H1 (cell line): ENCODE data around the gene DOCK11.

Experiments used
- CEBPB ChIP-seq: IDR thresholded peaks from 2 replicates; pipeline ENCODE4 v1.6.1; 2012; ENCODE audit warnings: low read depth, low read length
- CHD2 ChIP-seq: IDR thresholded peaks from 2 replicates; pipeline ENCODE4 v1.6.1; 2012; ENCODE audit warnings: low read length, improper control_type of control experiment
- CTCF ChIP-seq, 3 experiments: IDR thresholded peaks; 1 replicate in 2 of 3; 2 replicates in 1 of 3; pipeline versions ENCODE4 v1.5.1 to v1.6.1; 2011; ENCODE audit warnings: low read length in 3 of 3, mild to moderate bottlenecking in 3 of 3, inconsistent platforms in 2 of 3, low read depth in 1 of 3, moderate library complexity in 1 of 3; ENCODE audit not compliant: insufficient read depth in 1 of 3; ENCODE audit errors: control extremely low read depth in 1 of 3
- GABPA ChIP-seq: IDR thresholded peaks from 2 replicates; pipeline ENCODE4 v1.6.1; 2011; ENCODE audit warnings: mild to moderate bottlenecking, low read length, moderate library complexity, borderline replicate concordance; ENCODE audit not compliant: insufficient read depth
- HDAC2 ChIP-seq, 2 experiments: fragments of 300-600 bp in 1 of 2; sonication (generic) in 1 of 2; IDR thresholded peaks; 2 replicates each; pipeline ENCODE4 v1.6.1; 2011 to 2012; ENCODE audit warnings: low read depth in 2 of 2, low read length in 2 of 2, mild to moderate bottlenecking in 2 of 2, moderate library complexity in 2 of 2, borderline replicate concordance in 1 of 2, inconsistent platforms in 1 of 2
- MAX ChIP-seq: IDR thresholded peaks from 2 replicates; pipeline ENCODE4 v1.6.1; 2012; ENCODE audit warnings: inconsistent platforms
- PHF8 ChIP-seq: fragments of 200-600 bp; sonication (generic); conservative IDR thresholded peaks from 2 replicates; pipeline ENCODE4 v1.7.1; 2012; ENCODE audit warnings: low read depth, mild to moderate bottlenecking, inconsistent platforms, low read length, moderate library complexity
- RAD21 ChIP-seq, 2 experiments: IDR thresholded peaks in 1 of 2; conservative IDR thresholded peaks in 1 of 2; 2 replicates each; pipeline ENCODE4 v1.6.1; 2011; ENCODE audit warnings: low read depth in 2 of 2, low read length in 2 of 2, improper control_type of control experiment in 1 of 2, inconsistent platforms in 1 of 2, mild to moderate bottlenecking in 1 of 2, moderate library complexity in 1 of 2
- RBBP5 ChIP-seq: IDR thresholded peaks from 2 replicates; pipeline ENCODE4 v1.7.1; 2012; ENCODE audit warnings: low read depth, mild to moderate bottlenecking, inconsistent platforms, low read length, moderate library complexity, borderline replicate concordance
- TAF1 ChIP-seq: IDR thresholded peaks from 2 replicates; pipeline ENCODE4 v1.6.1; 2011; ENCODE audit warnings: mild to moderate bottlenecking, low read depth, low read length

GRCh38 chrX:118493653-118494297 lies 1.8 kb upstream of the DOCK11 start:
- TF ChIP-seq TAF1 (no peak), MAX (no peak), RBBP5 (no peak), RAD21 (IDR thresholded peaks at IDR 0.05 in 1 of 2, conservative IDR thresholded peaks at IDR 0.05 in 1 of 2; ENCODE audit: low read depth in 2 of 2, low read length in 2 of 2) (no peak), CTCF (IDR thresholded peaks at IDR 0.05; ENCODE audit: control extremely low read depth in 1 of 3, insufficient read depth in 1 of 3, low read depth in 1 of 3, low read length in 3 of 3) (no peak), GABPA (no peak), CEBPB (no peak), PHF8 (no peak), HDAC2 (IDR thresholded peaks at IDR 0.05; ENCODE audit: borderline replicate concordance in 1 of 2, low read depth in 2 of 2, low read length in 2 of 2) (no peak), CHD2 (no peak)
